ENCODE results near the gene FANCG. TPM values are rescaled to one million over a fixed set of nuclear protein-coding genes. Genes with fewer than 3 reads are reported as not detected.

FANCG gene
- total RNA-seq = 100 to 1,000 TPM; 121 to 141 TPM

GRCh38 chr9:35079426-35080341 is at the start of gene FANCG:
FANCG (minus strand) TSS chr9:35079942; CDS start chr9:35079524, 418 bp downstream.
- DNase-seq = peak; percentile 93
- peak within 1 kb of the TSS; percentile 92 for H3K4me3 Mint-ChIP-seq
- CTCF ChIA-PET = interaction anchor here (0.7 to 5.9 kb wide), 19 partner anchors 8 to 929 kb away, joined by 3 to 69 read pairs (median 4); partner anchors contain the start of genes DNAJB5, PIGO, SIGMAR1 and STOML2
- peak; percentile 94 for ATAC-seq
- no peaks in the 10 kb centered on the region for H3K9me3 Mint-ChIP-seq (ENCODE audit: low read depth)
- peak within 1 kb of the TSS; percentile 97 for H3K27ac Mint-ChIP-seq
- H3K36me3 Mint-ChIP-seq = peaks cover 15% of the 10 kb centered on the region
- peaks cover 37% of the 10 kb centered on the region for H3K4me1 Mint-ChIP-seq
- H3K27me3 Mint-ChIP-seq = no peaks in the 10 kb centered on the region

GRCh38 chr9:35116898-35117551 is 37.3 kb upstream of the FANCG start:
- Mint-ChIP-seq H3K4me3 (peak overlapping the region; percentile 90), H3K4me1 (peaks cover 33% of the 10 kb centered on the region), H3K27ac (peak overlapping the region; percentile 84), H3K27me3 (peaks cover 7% of the 10 kb centered on the region), H3K36me3 (no peaks in the 10 kb centered on the region), H3K9me3 (ENCODE audit: low read depth) (no peaks in the 10 kb centered on the region)
- CTCF ChIA-PET = interaction anchor here (0.7 to 4.9 kb wide), 18 partner anchors 12 to 483 kb away, joined by 3 to 34 read pairs (median 4); partner anchors contain the start of genes PIGO and STOML2
- peak; percentile 93 for DNase-seq
- ATAC-seq = peak; percentile 54

- ATAC-seq = peak; percentile 0
- Mint-ChIP-seq H3K27me3 (peaks cover 7% of the 10 kb centered on the region), H3K27ac (peak overlapping the region; percentile 84)
Observed at GRCh38 chr9:35116539-35116897, 36.8 kb upstream of the FANCG start.

GRCh38 chr9:35115680-35116538 is 36.2 kb upstream of the FANCG start, which contains the start of gene ATOSB:
ATOSB (minus strand) TSS chr9:35115862; CDS start chr9:35108274, 7,588 bp downstream.
- Mint-ChIP-seq H3K4me3 (peak within 1 kb of the TSS; percentile 90), H3K36me3 (no peaks in the 10 kb centered on the region), H3K4me1 (peaks cover 40% of the 10 kb centered on the region), H3K9me3 (ENCODE audit: low read depth) (no peaks in the 10 kb centered on the region), H3K27me3 (peaks cover 7% of the 10 kb centered on the region), H3K27ac (peak within 1 kb of the TSS; percentile 84)
- ATAC-seq (peak; percentile 69), DNase-seq (peak; percentile 98)
- CTCF ChIA-PET = interaction anchor here (0.8 to 4.9 kb wide), 14 partner anchors 13 to 438 kb away, joined by 3 to 34 read pairs (median 4); partner anchors contain the start of genes PIGO, STOML2 and VCP

More at GRCh38 chr9:35116539-35116897, 36.8 kb upstream of the FANCG start:
- DNase-seq = no peak
- Mint-ChIP-seq H3K9me3 (ENCODE audit: low read depth) (no peaks in the 10 kb centered on the region), H3K4me3 (peak overlapping the region; percentile 90), H3K36me3 (no peaks in the 10 kb centered on the region), H3K4me1 (peaks cover 38% of the 10 kb centered on the region)
- CTCF ChIA-PET = interaction anchor here (0.8 to 4.9 kb wide), 14 partner anchors 13 to 437 kb away, joined by 3 to 34 read pairs (median 5); partner anchors contain the start of genes PIGO and STOML2

- CTCF ChIA-PET = interaction anchor here (0.8 to 4.9 kb wide), 18 partner anchors 10 to 617 kb away, joined by 3 to 34 read pairs (median 6); partner anchors contain the start of genes CREB3, FANCG, PIGO and STOML2
- Mint-ChIP-seq H3K36me3 (no peaks in the 10 kb centered on the region), H3K27me3 (peaks cover 3% of the 10 kb centered on the region), H3K4me3 (peak overlapping the region; percentile 90), H3K9me3 (ENCODE audit: low read depth) (no peaks in the 10 kb centered on the region), H3K27ac (peak overlapping the region; percentile 84), H3K4me1 (peaks cover 45% of the 10 kb centered on the region)
- ATAC-seq (peak; percentile 7), DNase-seq (peak; percentile 78)
Observed at GRCh38 chr9:35114840-35115628, 35.3 kb upstream of the FANCG start.

- H3K27me3 Mint-ChIP-seq = peaks cover 3% of the 10 kb centered on the region
- no peaks in the 10 kb centered on the region for H3K36me3 Mint-ChIP-seq
- H3K9me3 Mint-ChIP-seq (ENCODE audit: low read depth) = no peaks in the 10 kb centered on the region
- CTCF ChIA-PET = interaction anchor here (0.9 to 4.9 kb wide), 9 partner anchors 10 to 618 kb away, joined by 3 to 34 read pairs (median 6); partner anchors contain the start of genes CREB3, FANCG, PIGO and STOML2
- peak overlapping the region; percentile 84 for H3K27ac Mint-ChIP-seq
- H3K4me3 Mint-ChIP-seq = peak overlapping the region; percentile 90
- DNase-seq = peak; percentile 89
- H3K4me1 Mint-ChIP-seq = peaks cover 49% of the 10 kb centered on the region
- ATAC-seq = peak; percentile 16
Observed at GRCh38 chr9:35114113-35114839, 34.5 kb upstream of the FANCG start.

- H3K4me1 Mint-ChIP-seq = peaks cover 49% of the 10 kb centered on the region
- peak overlapping the region; percentile 82 for H3K27ac Mint-ChIP-seq
- peaks cover 4% of the 10 kb centered on the region for H3K36me3 Mint-ChIP-seq
- DNase-seq (no peak), ATAC-seq (no peak)
- H3K4me3 Mint-ChIP-seq = peak overlapping the region; percentile 60
- CTCF ChIA-PET = interaction anchor here (0.8 to 8.4 kb wide), 8 partner anchors 9 to 369 kb away, joined by 3 to 44 read pairs (median 5); partner anchors contain the start of genes FANCG, PIGO, STOML2 and VCP
- H3K27me3 Mint-ChIP-seq = no peaks in the 10 kb centered on the region
- no peaks in the 10 kb centered on the region for H3K9me3 Mint-ChIP-seq (ENCODE audit: low read depth)
Observed at GRCh38 chr9:35112257-35113020, 32.7 kb upstream of the FANCG start.

GRCh38 chr9:35111001-35111933 is 31.5 kb upstream of the FANCG start:
- DNase-seq (peak; percentile 99), ATAC-seq (peak; percentile 74)
- Mint-ChIP-seq H3K4me1 (peaks cover 41% of the 10 kb centered on the region), H3K27ac (peak overlapping the region; percentile 82), H3K4me3 (peak overlapping the region; percentile 60), H3K9me3 (ENCODE audit: low read depth) (no peaks in the 10 kb centered on the region), H3K36me3 (peaks cover 4% of the 10 kb centered on the region), H3K27me3 (no peaks in the 10 kb centered on the region)
- CTCF ChIA-PET = interaction anchor here (0.8 to 8.4 kb wide), 7 partner anchors 8 to 370 kb away, joined by 3 to 44 read pairs (median 5); partner anchors contain the start of genes FANCG, PIGO, STOML2 and VCP

GRCh38 chr9:35110327-35110761 is 30.6 kb upstream of the FANCG start:
- no peak for ATAC-seq
- peaks cover 40% of the 10 kb centered on the region for H3K4me1 Mint-ChIP-seq
- peaks cover 10% of the 10 kb centered on the region for H3K36me3 Mint-ChIP-seq
- peak; percentile 40 for DNase-seq
- no peaks in the 10 kb centered on the region for H3K27me3 Mint-ChIP-seq
- CTCF ChIA-PET = interaction anchor here (0.6 to 8.4 kb wide), 3 partner anchors 14 to 204 kb away, joined by 3 to 44 read pairs (median 3); partner anchors contain the start of gene PIGO
- H3K4me3 Mint-ChIP-seq = no peak overlapping the region
- H3K27ac Mint-ChIP-seq = no peak overlapping the region
- H3K9me3 Mint-ChIP-seq (ENCODE audit: low read depth) = no peaks in the 10 kb centered on the region
